ENCODE results near the gene CIT. TPM values are rescaled to one million over a fixed set of nuclear protein-coding genes. Genes with fewer than 3 reads are reported as not detected.

The CIT gene
- polyA plus RNA-seq, 3 donors, result 0.03 TPM; not detected in 2

GRCh38 chr12:119700078-119700477, 177.0 kb downstream of the CIT start:
- Mint-ChIP-seq H3K27me3 (ENCODE audit: low read depth in 3 of 3) (peaks cover 0 to 3% (median 0%) of the 10 kb centered on the region in 3 donors), H3K4me1 (no peaks in the 10 kb centered on the region), H3K9me3 (no peaks in the 10 kb centered on the region), H3K27ac (no peak overlapping the region), H3K36me3 (peaks cover 57 to 81% of the 10 kb centered on the region in 2 donors), H3K4me3 (no peak overlapping the region)
- Histone ChIP-seq H3K79me2 (ENCODE audit: insufficient read depth, low read length) (no peaks in the 10 kb centered on the region), H3K9ac (ENCODE audit: insufficient read depth, low read length, poor library complexity, severe bottlenecking) (no peak overlapping the region), H3K9me3 (replicated peaks in 1 of 2; ENCODE audit: control insufficient read depth in 1 of 2, insufficient read depth in 1 of 2, low read length in 2 of 2) (no peaks in the 10 kb centered on the region), H3K4me2 (replicated peaks; ENCODE audit: extremely low read depth, low read length, poor library complexity, severe bottlenecking) (no peak overlapping the region), H3K4me1 (ENCODE audit: control insufficient read depth in 1 of 2, insufficient read depth in 2 of 2, low read length in 2 of 2) (no peaks in the 10 kb centered on the region), H4K20me1 (ENCODE audit: insufficient read depth, low read length) (no peaks in the 10 kb centered on the region), H3K27me3 (ENCODE audit: control insufficient read depth in 2 of 2, insufficient read depth in 2 of 2, low read length in 2 of 2) (no peaks in the 10 kb centered on the region), H3K27ac (ENCODE audit: low read depth in 1 of 2, low read length in 2 of 2) (no peak overlapping the region), H2AFZ (ENCODE audit: insufficient read depth, low read depth, low read length, poor library complexity, severe bottlenecking) (no peak overlapping the region), H3K4me3 (replicated peaks in 1 of 3; ENCODE audit: low read depth in 2 of 3, low read length in 3 of 3) (no peak overlapping the region), H3K36me3 (replicated peaks in 1 of 2; ENCODE audit: control insufficient read depth in 1 of 2, insufficient read depth in 2 of 2, low read length in 2 of 2) (peaks cover 33 to 85% of the 10 kb centered on the region in 2 donors)
- intact Hi-C loops (cut with micrococcal nuclease), result no loop called here
- DNase-seq, result no peak
- no peak for TF ChIP-seq CTCF (IDR thresholded peaks at IDR 0.05)
- 96% methylated on average over 5 of the region's 6 CpGs for WGBS (ENCODE audit: insufficient coverage)

GRCh38 chr12:119699199-119699760, 177.8 kb downstream of the CIT start:
- no peaks in the 10 kb centered on the region for H3K4me1 Mint-ChIP-seq
- H3K4me3 Mint-ChIP-seq, result no peak overlapping the region
- Histone ChIP-seq H3K36me3 (replicated peaks in 1 of 2; ENCODE audit: control insufficient read depth in 1 of 2, insufficient read depth in 2 of 2, low read length in 2 of 2) (peaks cover 33 to 80% of the 10 kb centered on the region in 2 donors), H3K9ac (ENCODE audit: insufficient read depth, low read length, poor library complexity, severe bottlenecking) (no peak overlapping the region), H3K9me3 (replicated peaks in 1 of 2; ENCODE audit: control insufficient read depth in 1 of 2, insufficient read depth in 1 of 2, low read length in 2 of 2) (no peaks in the 10 kb centered on the region), H2AFZ (ENCODE audit: insufficient read depth, low read depth, low read length, poor library complexity, severe bottlenecking) (no peak overlapping the region), H3K79me2 (ENCODE audit: insufficient read depth, low read length) (no peaks in the 10 kb centered on the region), H3K4me3 (replicated peaks in 1 of 3; ENCODE audit: low read depth in 2 of 3, low read length in 3 of 3) (no peak overlapping the region), H3K4me2 (replicated peaks; ENCODE audit: extremely low read depth, low read length, poor library complexity, severe bottlenecking) (no peak overlapping the region), H3K27ac (ENCODE audit: low read depth in 1 of 2, low read length in 2 of 2) (no peak overlapping the region), H4K20me1 (ENCODE audit: insufficient read depth, low read length) (no peaks in the 10 kb centered on the region), H3K4me1 (ENCODE audit: control insufficient read depth in 1 of 2, insufficient read depth in 2 of 2, low read length in 2 of 2) (no peaks in the 10 kb centered on the region), H3K27me3 (ENCODE audit: control insufficient read depth in 2 of 2, insufficient read depth in 2 of 2, low read length in 2 of 2) (no peaks in the 10 kb centered on the region)
- DNase-seq, result no peak
- no peaks in the 10 kb centered on the region for H3K9me3 Mint-ChIP-seq
- TF ChIP-seq CTCF (IDR thresholded peaks at IDR 0.05), result no peak
- 97% methylated on average over 10 of the region's 11 CpGs for WGBS (ENCODE audit: insufficient coverage)
- no peak overlapping the region for H3K27ac Mint-ChIP-seq
- H3K27me3 Mint-ChIP-seq (ENCODE audit: low read depth in 3 of 3), result peaks cover 0 to 3% (median 0%) of the 10 kb centered on the region in 3 donors
- H3K36me3 Mint-ChIP-seq, result peaks cover 52 to 75% of the 10 kb centered on the region in 2 donors
- intact Hi-C loops (cut with micrococcal nuclease), result no loop called here
